ENCODE results near the gene ELP2.
A peak's percentile ranks its signal among the peaks of the same experiment; 100 is the strongest.
"Not testable (repeated sequence)": the region's sequence is repeated elsewhere in the genome, so short reads cannot be mapped to it uniquely, and the experiment has no call there.

ELP2 gene

GRCh38 chr18:36155851-36156757 is 26.4 kb downstream of the ELP2 start:
- Mint-ChIP-seq H3K36me3 (peaks cover 45% of the 10 kb centered on the region), H3K4me3 (no peak overlapping the region), H3K4me1 (peaks cover 13% of the 10 kb centered on the region), H3K9me3 (no peaks in the 10 kb centered on the region), H3K27ac (no peak overlapping the region), H3K27me3 (no peaks in the 10 kb centered on the region)
- no peak for DNase-seq (ENCODE audit: low spot score in 2 of 2)
- ATAC-seq (ENCODE audit: low read depth), result no peak

GRCh38 chr18:36157441-36157840 is 27.7 kb downstream of the ELP2 start:
- H3K27me3 Mint-ChIP-seq, result no peaks in the 10 kb centered on the region
- H3K36me3 Mint-ChIP-seq, result peaks cover 47% of the 10 kb centered on the region
- H3K27ac Mint-ChIP-seq, result peak overlapping the region; percentile 51
- H3K4me1 Mint-ChIP-seq, result peaks cover 18% of the 10 kb centered on the region
- no peaks in the 10 kb centered on the region for H3K9me3 Mint-ChIP-seq
- H3K4me3 Mint-ChIP-seq, result no peak overlapping the region
- DNase-seq (ENCODE audit: low spot score in 2 of 2) (no peak), ATAC-seq (ENCODE audit: low read depth) (no peak)

- DNase-seq (ENCODE audit: low spot score in 2 of 2), result no peak
- no peak overlapping the region for H3K4me3 Mint-ChIP-seq
- peak overlapping the region; percentile 57 for H3K27ac Mint-ChIP-seq
- H3K4me1 Mint-ChIP-seq, result peaks cover 17% of the 10 kb centered on the region
- ATAC-seq (ENCODE audit: low read depth), result peak; percentile 45
- H3K36me3 Mint-ChIP-seq, result peaks cover 42% of the 10 kb centered on the region
- H3K27me3 Mint-ChIP-seq, result no peaks in the 10 kb centered on the region
- H3K9me3 Mint-ChIP-seq, result no peaks in the 10 kb centered on the region
Observed at GRCh38 chr18:36158266-36158867, 28.7 kb downstream of the ELP2 start.

- no peak for DNase-seq (ENCODE audit: low spot score in 2 of 2)
- Mint-ChIP-seq H3K27me3 (no peaks in the 10 kb centered on the region), H3K27ac (peak overlapping the region; percentile 67), H3K4me1 (peaks cover 15% of the 10 kb centered on the region), H3K36me3 (peaks cover 48% of the 10 kb centered on the region), H3K9me3 (no peaks in the 10 kb centered on the region), H3K4me3 (no peak overlapping the region)
- ATAC-seq (ENCODE audit: low read depth), result no peak
Observed at GRCh38 chr18:36160959-36161371, 31.3 kb downstream of the ELP2 start.

GRCh38 chr18:36162981-36163380 is 33.3 kb downstream of the ELP2 start:
- Mint-ChIP-seq H3K9me3 (no peaks in the 10 kb centered on the region), H3K4me1 (peaks cover 11% of the 10 kb centered on the region), H3K27me3 (no peaks in the 10 kb centered on the region), H3K36me3 (peaks cover 43% of the 10 kb centered on the region), H3K27ac (peak overlapping the region; percentile 57), H3K4me3 (no peak overlapping the region)
- no peak for DNase-seq (ENCODE audit: low spot score in 2 of 2)
- ATAC-seq (ENCODE audit: low read depth), result no peak

GRCh38 chr18:36167692-36168218 is 38.1 kb downstream of the ELP2 start:
- DNase-seq (ENCODE audit: low spot score in 2 of 2) (no peak), ATAC-seq (ENCODE audit: low read depth) (no peak)
- peak overlapping the region; percentile 8 for H3K27ac Mint-ChIP-seq
- no peak overlapping the region for H3K4me3 Mint-ChIP-seq
- H3K4me1 Mint-ChIP-seq, result peaks cover 2% of the 10 kb centered on the region
- no peaks in the 10 kb centered on the region for H3K27me3 Mint-ChIP-seq
- peaks cover 30% of the 10 kb centered on the region for H3K36me3 Mint-ChIP-seq
- H3K9me3 Mint-ChIP-seq, result no peaks in the 10 kb centered on the region

- Mint-ChIP-seq H3K27ac (peak overlapping the region; percentile 8), H3K36me3 (peaks cover 27% of the 10 kb centered on the region)
- ATAC-seq (ENCODE audit: low read depth); H3K4me1 Mint-ChIP-seq; DNase-seq (ENCODE audit: low spot score in 2 of 2); H3K9me3 Mint-ChIP-seq; H3K4me3 Mint-ChIP-seq; H3K27me3 Mint-ChIP-seq: not testable (repeated sequence)
Observed at GRCh38 chr18:36168296-36168695, 38.6 kb downstream of the ELP2 start.

- Mint-ChIP-seq H3K27me3 (no peaks in the 10 kb centered on the region), H3K27ac (no peak overlapping the region), H3K4me1 (no peaks in the 10 kb centered on the region), H3K4me3 (no peak overlapping the region), H3K9me3 (no peaks in the 10 kb centered on the region), H3K36me3 (peaks cover 16% of the 10 kb centered on the region)
- DNase-seq (ENCODE audit: low spot score in 2 of 2) (no peak), ATAC-seq (ENCODE audit: low read depth) (no peak)
Observed at GRCh38 chr18:36169938-36170337, 40.2 kb downstream of the ELP2 start.

GRCh38 chr18:36175481-36175880 is 45.8 kb downstream of the ELP2 start:
- ATAC-seq (ENCODE audit: low read depth), result no peak
- no peaks in the 10 kb centered on the region for H3K27me3 Mint-ChIP-seq
- no peak overlapping the region for H3K27ac Mint-ChIP-seq
- DNase-seq (ENCODE audit: low spot score in 2 of 2), result no peak
- H3K9me3 Mint-ChIP-seq, result no peaks in the 10 kb centered on the region
- H3K4me3 Mint-ChIP-seq, result no peak overlapping the region
- peaks cover 16% of the 10 kb centered on the region for H3K36me3 Mint-ChIP-seq
- H3K4me1 Mint-ChIP-seq, result peaks cover 19% of the 10 kb centered on the region

- DNase-seq (ENCODE audit: low spot score in 2 of 2) (no peak), ATAC-seq (ENCODE audit: low read depth) (no peak)
- no peak overlapping the region for H3K4me3 Mint-ChIP-seq
- H3K36me3 Mint-ChIP-seq, result peaks cover 13% of the 10 kb centered on the region
- no peak overlapping the region for H3K27ac Mint-ChIP-seq
- H3K27me3 Mint-ChIP-seq, result no peaks in the 10 kb centered on the region
- H3K4me1 Mint-ChIP-seq, result peaks cover 20% of the 10 kb centered on the region
- no peaks in the 10 kb centered on the region for H3K9me3 Mint-ChIP-seq
Observed at GRCh38 chr18:36176177-36176584, 46.5 kb downstream of the ELP2 start.

GRCh38 chr18:36176711-36177110 is 47.0 kb downstream of the ELP2 start:
- H3K4me3 Mint-ChIP-seq, result no peak overlapping the region
- ATAC-seq (ENCODE audit: low read depth), result no peak
- no peaks in the 10 kb centered on the region for H3K9me3 Mint-ChIP-seq
- H3K27ac Mint-ChIP-seq, result no peak overlapping the region
- H3K36me3 Mint-ChIP-seq, result peaks cover 13% of the 10 kb centered on the region
- H3K27me3 Mint-ChIP-seq, result no peaks in the 10 kb centered on the region
- H3K4me1 Mint-ChIP-seq, result peaks cover 20% of the 10 kb centered on the region
- DNase-seq (ENCODE audit: low spot score in 2 of 2), result no peak

GRCh38 chr18:36177913-36178312 is 48.2 kb downstream of the ELP2 start:
- H3K4me1 Mint-ChIP-seq, result peaks cover 20% of the 10 kb centered on the region
- peaks cover 11% of the 10 kb centered on the region for H3K36me3 Mint-ChIP-seq
- H3K27ac Mint-ChIP-seq, result no peak overlapping the region
- H3K9me3 Mint-ChIP-seq, result no peaks in the 10 kb centered on the region
- H3K4me3 Mint-ChIP-seq, result no peak overlapping the region
- DNase-seq (ENCODE audit: low spot score in 2 of 2) (no peak), ATAC-seq (ENCODE audit: low read depth) (no peak)
- no peaks in the 10 kb centered on the region for H3K27me3 Mint-ChIP-seq

- H3K4me1 Mint-ChIP-seq, result peaks cover 22% of the 10 kb centered on the region
- peak; percentile 46 for ATAC-seq (ENCODE audit: low read depth)
- no peaks in the 10 kb centered on the region for H3K27me3 Mint-ChIP-seq
- no peak for DNase-seq (ENCODE audit: low spot score in 2 of 2)
- H3K9me3 Mint-ChIP-seq, result no peaks in the 10 kb centered on the region
- peak overlapping the region; percentile 54 for H3K27ac Mint-ChIP-seq
- no peak overlapping the region for H3K4me3 Mint-ChIP-seq
- peaks cover 11% of the 10 kb centered on the region for H3K36me3 Mint-ChIP-seq
Observed at GRCh38 chr18:36179562-36180355, 50.1 kb downstream of the ELP2 start.

GRCh38 chr18:36181441-36181840 is 51.7 kb downstream of the ELP2 start:
- DNase-seq (ENCODE audit: low spot score in 2 of 2) (no peak), ATAC-seq (ENCODE audit: low read depth) (no peak)
- Mint-ChIP-seq H3K9me3 (no peaks in the 10 kb centered on the region), H3K36me3 (peaks cover 5% of the 10 kb centered on the region), H3K4me1 (peaks cover 35% of the 10 kb centered on the region), H3K27me3 (no peaks in the 10 kb centered on the region), H3K27ac (no peak overlapping the region), H3K4me3 (no peak overlapping the region)

All from memory B cell (primary cell).